Limb (tissue), 2 donors: ENCODE results near the gene ZNF335.
A peak's percentile ranks its signal among the peaks of the same experiment; 100 is the strongest.
"Not testable (repeated sequence)": the region's sequence is repeated elsewhere in the genome, so short reads cannot be mapped to it uniquely, and the experiment has no call there.

Source experiments
- DNase-seq, 2 donors: peaks; one replicate each; pipeline ENCODE4 v3.0.0-alpha.2; 2016; ENCODE audit errors: extremely low spot score in 2 of 2

Gene ZNF335

DNA sequence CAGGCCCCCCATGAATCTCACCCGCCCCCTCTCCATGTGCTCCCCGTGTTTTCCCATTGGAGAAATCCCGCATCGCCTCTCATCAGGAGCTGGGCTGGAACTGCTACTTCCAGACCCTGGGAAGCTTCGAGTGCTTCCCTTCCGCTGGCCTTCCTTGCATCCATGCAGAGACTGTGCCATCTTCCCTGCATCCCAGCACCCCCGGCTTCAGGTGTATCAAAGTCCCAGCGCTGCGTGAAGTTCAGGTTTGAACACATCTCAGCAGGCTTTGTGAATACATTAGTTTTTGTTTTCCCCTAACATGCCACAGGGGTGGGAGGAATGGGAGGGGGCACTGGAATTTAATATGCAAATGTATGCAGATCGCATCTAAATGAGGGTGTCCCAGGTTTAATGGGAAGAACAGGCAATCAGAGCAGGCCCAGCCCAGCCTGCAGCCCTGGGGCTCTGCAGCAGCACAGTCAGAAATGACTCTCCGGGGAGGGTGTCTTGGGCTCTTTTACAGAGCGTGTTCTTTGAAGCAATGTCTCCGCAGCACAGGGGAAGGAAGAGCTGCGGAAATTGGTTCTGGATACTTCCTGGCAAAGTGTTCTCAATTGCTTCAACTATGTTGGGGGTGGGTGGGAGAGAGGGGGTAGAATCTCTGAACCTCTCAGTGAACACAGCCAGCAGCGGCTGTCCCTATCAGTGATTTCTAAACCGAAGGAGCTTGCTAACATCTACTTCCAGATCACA lies 28.4 kb upstream of the ZNF335 start:
- peak in 1 of 2 donors; percentile 43 for DNase-seq

DNA sequence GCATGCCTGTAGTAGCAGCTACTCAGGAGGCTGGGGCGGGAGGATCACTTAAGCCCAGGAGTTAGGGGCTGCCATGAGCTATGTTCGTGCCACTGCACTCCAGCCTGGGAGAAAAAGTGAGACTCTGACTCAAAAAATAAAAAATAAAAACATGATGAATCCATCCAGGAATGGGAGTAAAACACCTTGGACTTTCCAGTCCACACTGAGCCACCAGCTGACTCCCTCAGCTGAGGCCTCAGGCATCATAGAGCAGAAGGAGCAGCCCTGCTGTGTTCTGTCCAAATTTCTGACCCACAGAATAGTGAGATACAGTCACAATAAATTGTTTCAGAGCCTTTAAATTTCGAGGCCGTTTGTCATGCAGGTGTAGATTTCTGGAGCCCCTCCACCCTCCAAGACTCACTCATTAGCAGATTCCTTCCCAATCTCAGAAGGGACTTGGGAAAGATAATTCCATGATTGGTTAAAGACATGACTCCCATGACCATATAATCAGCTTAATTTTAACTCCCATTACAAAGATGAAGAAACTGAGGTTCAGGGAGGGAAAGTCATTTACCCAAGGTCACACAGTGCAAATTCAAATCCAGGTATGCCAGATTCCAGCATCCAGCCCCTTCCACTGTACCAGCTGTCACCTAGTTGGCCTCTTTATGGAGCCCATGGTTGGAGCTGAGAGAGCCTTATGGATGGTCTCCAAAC lies 27.7 kb upstream of the ZNF335 start:
- DNase-seq: no peak

DNA sequence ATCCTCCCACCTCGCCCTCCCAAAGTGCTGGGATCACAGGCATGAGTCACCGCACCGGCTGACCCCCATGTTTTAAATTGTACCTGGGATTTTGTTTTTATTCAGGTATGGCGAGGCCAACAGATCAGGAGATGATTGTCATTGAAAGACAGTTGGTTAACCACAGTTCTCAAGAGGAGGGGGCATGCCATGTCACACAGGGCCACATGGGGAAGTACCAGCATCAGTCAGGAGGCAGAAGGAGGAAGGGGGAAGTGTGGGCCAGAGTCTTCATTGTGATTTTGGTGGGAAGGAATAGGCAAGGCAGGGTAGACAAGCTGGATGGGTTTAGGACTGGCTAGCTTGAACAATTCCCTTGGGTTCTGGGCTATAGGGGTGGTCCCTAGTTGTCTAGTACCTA lies 26.8 kb upstream of the ZNF335 start:
- DNase-seq: no peak

DNA sequence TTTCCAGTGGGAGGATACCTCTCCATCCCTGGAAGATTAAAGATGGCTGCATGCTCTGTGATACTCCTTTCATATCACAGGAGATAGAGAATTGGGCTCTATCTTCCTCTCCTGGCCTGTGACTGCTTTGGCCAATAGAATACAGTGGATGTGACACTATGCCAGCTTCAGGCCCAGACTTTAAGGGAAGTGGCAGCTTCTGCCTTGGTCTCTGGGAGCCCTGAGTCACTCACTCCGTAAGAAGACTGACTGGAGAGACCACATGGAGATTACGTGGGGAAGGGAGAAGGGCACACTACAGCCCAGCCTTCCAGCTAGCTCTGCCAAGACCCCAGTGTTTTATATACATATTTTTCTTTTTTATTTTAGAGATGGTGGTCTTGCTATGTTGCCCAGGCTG lies 26.3 kb upstream of the ZNF335 start:
- no peak for DNase-seq

DNA sequence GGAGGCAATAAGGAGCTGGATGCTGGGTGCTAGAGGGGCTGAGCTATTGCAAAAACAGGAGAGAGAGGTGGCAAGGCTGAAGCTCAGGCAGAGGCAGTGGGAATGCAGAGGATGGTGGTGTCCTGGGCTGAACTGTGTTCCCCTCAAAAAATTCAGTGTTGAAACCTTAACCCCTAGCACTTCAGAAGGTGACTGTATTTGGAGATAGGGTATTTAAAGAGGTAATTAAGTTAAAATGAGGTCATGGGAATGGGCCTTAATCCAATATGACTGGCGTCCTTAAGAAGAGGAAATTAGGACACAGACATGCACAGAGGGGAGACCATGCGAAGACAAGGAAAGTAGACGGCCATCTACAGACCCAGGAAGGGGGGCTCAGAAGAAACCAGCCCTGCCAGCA lies 25.2 kb upstream of the ZNF335 start:
- no peak for DNase-seq

DNA sequence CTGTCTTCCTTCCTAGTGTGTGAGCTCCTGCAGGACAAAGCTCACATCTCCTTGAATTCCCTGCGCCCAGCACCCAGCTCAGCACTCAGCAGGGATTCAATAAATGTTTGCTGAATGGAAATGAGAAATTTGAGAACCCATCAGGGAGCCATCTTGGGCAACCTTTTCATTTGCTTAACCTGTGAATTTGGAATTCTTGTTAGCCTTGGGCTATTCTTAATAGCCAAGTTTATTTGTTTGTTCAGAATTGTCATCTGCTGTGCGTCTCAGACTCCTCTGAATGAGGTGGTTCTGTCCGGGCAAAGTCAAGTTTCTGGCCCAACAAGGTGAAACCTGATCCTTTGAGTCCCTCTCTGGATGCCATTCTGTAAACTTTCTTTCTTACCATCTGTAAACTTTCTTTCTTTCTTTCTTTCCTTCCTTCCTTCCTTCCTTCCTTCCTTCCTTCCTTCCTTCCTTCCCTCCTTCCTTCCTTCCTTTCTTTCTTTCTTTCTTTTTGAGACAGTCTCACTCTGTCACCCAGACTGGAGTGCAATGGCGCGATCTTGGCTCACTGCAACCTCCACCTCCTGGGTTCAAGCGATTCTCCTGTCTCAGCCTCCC lies 23.6 kb upstream of the ZNF335 start:
- not testable (repeated sequence) for DNase-seq

DNA sequence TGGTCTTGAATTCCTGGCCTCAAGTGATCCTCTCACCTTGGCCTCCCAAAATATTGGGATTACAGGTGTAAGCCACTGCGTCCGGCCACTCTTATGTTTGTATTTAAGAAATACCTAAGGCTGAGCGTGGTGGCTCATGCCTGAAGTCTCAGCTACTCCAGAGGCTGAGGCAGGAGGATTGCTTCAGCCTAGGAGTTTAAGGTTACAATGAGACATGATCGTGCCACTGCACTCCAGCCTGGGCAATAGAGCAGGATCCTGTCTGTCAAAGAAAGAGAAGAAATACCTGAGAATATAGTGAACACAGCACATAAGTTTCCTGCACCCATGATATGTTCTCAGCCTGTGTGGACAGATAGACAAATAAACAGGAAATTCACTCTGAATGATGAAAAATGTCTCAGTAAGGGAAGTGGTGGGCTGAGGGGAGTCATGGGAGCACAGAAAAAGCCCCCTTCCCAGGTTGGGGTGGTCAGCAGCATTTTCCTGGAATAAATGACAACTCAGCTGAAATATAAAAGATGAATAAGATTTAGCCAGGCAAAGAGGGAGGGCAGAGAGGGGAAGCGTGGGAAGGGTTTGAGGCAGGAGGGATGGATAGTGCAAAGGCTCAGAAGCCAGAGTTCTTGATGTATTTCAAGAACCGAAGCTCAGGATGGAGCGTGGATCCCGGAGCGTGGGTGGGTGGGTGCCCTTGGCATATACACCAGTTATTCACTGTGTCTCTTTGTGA lies 22.9 kb upstream of the ZNF335 start:
- DNase-seq: no peak

DNA sequence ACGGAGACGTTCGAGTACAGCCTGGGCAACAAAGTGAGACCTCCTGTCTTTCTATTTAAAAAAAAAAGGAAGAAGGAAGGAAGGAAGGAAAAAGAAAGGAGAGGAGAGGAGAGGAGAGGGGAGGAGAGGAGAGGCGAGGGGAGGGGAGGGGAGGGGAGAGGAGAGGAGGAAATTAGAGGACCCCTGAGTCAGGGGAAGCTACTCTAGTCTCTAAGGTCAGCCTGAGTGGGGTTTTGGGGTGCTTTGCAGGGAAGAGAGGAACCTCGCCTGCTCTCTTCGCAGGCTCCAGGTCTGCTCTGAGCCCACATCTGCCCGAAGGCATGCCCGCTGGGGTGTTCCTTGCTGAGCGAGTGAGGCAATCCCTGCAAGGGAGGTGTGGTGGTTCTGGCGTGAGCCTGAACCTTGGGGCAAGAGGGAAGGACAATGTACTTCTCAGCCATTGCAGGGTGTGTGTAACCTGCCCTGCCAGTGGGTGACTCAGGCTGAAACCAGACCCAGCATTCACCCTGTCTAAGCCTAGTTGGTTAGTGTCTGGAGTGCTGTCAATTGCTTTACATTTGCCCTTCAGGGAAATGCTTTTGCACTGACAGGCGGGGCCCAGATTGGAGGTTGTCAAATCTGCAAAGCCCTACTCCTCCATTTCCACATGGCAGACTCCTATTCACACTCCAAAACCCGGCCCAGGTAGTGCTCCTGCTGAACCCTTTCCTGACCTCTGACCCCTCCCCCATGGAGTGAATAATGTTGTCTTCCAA lies 21.4 kb upstream of the ZNF335 start:
- no peak for DNase-seq

DNA sequence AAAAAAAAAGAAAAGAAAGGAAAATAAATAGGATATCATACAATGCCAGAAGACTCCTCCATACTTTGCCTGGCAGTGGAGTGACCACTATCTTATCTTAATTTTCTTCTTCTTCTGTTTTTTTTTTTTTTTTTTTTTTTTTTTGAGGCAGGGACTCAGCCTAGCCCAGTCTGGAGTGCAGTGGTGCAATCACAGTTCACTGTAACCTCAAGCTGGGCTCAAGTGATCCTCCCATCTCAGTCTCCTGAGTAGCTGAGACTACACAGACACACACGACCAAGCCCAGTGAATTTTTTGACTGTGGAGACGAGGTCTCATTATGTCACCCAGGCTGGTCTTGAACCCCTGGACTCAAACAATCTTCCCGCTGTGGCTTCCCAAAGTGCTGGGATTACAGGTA lies 19.6 kb upstream of the ZNF335 start:
- DNase-seq: no peak

DNA sequence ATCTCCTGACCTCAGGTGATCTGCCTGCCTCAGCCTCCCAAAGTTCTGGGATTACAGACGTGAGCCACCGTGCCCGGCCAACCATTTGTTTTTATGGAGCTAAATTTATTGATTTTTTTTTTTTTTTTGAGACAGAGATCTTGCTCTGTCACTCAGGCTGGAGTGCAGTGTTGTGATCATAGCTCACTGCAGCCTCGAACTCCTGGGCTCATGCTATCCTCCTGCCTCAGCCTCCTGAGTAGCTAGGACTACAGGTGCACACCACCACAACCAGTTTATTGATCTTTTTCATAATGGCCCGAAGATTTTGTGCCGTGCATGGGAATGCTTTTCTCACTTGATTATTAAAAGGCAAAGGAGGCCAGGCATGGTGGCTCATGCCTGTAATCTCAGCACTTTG lies 16.8 kb upstream of the ZNF335 start:
- DNase-seq: not testable (repeated sequence)

DNA sequence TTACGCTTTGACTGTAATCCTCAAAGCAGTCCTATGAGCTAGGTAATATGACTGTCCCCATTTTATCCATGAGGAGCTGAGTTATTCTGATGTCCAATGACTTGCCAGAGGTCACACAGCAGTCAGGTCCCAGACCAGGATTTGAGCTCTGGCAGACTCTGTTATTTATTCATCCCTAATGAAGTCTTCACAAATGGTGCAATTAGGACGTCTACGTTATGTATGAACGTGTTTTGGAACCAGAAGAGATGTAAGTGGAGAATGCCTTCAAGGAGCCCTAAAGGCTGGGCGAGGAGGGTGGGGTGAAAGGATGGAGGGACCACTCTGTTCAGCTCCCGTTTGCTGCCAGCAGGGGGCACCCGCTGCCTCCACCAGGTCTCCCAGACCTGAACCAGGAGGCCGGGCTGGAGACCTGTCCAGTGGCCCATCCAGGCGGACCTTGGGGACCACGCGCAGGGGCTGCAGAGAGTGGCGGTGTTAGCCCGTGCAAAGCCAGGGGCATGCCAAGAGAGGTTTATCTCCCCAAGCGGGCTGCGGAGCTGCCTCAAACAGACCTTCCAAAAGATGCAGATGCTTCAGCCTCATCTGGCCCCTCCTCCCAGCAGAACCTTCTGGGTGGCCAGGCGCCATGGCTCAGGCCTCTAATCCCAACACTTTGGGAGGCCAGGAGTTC lies 15.2 kb upstream of the ZNF335 start:
- peak in 1 of 2 donors; percentile 79 for DNase-seq

DNA sequence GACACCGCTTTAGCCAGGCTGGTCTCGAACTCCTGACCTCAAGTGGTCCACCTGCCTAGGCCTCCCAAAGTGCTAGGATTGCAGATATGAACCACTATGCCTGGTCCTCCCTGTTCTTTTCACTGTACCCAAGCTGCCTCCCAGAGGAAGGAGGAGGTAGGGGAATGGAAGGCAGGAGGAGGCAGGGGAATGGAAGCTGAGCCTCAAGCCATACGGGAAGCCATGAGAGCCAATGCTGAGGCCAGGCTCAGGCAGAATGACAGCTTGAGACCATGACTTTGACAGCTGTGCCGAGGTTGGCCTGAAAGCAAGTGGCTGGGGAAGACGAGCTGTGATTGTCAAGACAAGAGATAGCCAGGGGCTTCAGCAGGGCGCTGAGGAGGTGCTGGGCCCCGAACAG lies 13.6 kb upstream of the ZNF335 start:
- DNase-seq: no peak

DNA sequence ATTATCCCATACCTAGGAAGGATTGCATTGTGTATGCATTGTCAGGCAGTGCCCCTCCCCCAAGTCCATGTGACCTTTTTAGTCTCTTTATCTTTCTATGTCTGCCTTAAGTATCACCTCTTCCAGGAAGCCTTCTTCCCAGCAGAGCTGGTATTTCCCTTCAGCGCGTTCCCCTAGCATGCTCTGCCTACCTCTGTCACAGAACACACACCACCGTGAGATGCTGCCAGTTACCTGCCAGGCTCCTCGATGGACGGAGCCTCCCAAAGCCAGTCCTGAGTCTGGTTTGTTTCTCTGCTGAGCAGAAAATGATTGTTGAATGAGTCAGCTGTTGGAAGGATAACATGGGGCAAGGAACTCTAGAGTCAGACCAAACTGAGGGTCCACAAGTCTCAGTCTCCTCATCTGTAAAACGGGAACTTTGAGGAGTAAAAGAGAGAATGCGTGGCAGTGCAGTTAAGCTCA lies 11.3 kb upstream of the ZNF335 start:
- no peak for DNase-seq

DNA sequence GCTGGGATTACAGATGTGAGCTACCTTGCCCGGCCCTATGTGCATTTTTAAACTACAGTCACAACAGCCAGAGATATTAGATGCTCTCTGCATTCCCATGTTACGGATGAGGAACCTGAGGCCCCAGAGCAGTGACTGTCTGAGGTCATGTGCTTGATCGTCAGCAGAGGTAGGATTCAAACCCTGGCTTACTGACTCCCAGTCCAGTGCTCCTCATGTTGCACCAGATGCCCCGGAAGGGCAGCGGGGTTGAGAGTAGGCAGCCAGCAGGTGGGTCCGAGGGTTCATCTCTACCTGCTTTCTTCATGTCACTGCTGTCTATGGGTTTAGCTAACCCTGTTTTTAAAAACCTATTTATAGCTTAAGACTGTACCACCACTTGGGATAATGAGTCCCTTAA lies 9.3 kb upstream of the ZNF335 start:
- DNase-seq: no peak

DNA sequence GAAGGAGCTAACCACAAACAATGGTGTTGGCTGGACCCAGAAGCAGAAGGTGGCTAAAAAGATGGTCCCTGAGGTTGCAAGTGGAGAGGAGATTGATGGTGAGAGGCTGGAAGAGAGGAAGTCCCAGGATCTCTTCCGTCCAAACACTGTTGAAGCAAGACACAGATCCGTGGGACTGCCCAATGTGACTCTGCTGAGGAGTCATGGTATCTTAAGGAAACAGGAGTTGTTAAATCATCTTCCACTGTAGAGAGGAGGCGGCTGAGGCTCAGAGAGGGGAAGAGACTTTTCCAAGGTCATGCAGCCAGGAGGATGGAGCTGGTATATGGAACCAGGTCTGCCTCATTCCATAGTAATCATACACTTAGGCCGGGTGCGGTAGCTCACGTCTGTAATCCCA lies 4.1 kb upstream of the ZNF335 start:
- DNase-seq: no peak

DNA sequence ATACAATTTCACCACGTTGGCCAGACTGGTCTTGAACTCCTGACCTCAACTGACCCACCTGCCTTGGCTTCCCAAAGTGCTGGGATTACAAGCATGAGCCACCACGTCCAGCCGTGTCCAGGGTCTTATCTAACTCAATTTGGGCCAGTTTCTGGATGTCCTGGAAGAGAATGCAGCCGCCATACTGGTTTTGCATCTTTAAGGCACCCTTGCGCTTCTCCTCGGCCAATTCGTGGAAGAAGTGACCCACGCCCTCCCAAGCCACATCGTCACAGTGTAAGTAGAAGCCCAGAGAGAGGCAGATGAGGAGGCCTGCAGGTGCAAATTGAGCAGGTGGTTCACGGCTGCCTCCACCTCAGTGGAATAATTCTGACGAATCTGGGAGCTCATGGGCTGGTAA lies 3.7 kb upstream of the ZNF335 start:
- DNase-seq: no peak

DNA sequence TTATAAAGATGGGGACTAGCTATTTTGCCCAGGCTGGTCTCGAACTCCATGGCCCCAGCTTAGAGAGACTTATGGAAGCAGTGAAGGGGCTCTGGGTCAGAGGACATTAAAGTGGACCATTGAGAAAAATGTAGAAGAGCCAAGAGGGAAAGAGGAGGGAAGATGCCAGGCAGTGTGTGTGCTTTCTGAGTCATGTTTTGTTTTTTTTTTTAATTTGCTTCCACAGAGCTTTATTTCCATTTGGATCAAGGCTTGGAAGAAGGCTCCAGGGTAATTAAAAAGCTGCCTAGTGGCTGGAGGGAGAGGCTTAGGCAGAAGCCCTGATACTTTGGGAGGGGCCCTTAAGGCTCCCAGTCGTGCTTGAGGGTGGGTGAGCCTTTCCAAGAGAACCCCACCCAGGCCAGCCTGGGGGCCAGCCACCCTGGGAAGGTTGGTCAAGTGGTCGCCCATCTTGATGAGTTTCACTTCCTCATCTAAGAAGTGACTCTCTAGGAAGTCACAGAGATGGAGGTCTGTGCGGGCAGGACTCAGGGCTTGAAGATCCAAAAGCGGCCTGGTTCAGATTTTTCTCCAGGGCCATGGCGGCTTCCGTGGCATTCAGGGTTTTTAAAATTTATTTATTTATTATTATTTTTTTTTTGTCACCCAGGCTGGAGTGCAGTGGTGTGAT lies 3.0 kb upstream of the ZNF335 start:
- DNase-seq: no peak

DNA sequence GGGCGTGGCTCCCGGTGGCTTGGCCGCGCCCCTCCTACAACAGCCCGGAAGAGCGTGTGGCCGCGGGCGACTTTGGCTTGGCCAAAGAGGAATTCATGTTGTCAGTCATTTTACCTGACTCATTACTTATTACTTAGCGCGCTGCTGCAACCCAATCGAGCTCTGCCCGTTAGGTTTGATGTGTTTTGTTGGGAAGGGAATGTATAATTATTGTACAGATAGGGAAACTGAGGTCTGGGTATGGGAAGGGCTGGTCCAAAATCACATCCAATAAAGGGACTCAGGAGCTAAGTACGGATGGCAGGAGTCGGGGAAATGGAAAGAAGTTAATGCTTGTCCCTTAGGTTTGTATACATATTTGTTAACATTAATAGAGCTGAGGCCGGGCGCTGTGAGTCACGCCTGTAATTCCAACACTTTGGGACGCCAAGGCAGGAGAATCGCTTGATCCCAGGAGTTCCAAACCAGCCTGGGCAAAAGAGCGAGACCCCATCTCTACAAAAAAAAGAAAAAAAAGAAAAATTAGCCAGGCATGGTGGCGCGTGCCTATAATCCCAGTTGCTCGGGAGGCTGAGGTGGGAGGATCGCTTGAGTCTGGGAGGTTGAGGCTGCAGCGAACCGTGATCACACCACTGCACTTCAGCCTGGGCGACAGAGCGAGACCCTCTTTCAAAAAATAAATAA lies 639 bp upstream of the ZNF335 start:
- DNase-seq: no peak

DNA sequence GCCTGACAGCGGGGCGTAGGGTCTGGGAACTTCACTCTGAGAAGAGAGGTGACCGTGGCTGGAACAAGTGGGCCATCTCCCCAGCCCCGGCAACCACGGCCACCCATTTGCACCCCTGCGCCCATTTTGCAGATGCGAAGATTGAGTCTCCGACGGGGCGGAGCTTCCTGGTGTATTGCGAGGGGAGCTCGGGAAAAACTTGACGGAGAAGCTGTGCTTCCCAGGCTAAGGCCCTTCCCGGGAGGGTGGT lies 653 bp downstream of the ZNF335 start:
- DNase-seq: no peak
